NCI-H128 (cell line): ENCODE measurements around the gene FYB2.
A peak's percentile ranks its signal among the peaks of the same experiment; 100 is the strongest.
"Not testable (repeated sequence)": the region's sequence is repeated elsewhere in the genome, so short reads cannot be mapped to it uniquely, and the experiment has no call there.

Experiments
- DNase-seq: peaks from one replicate; lab custom pipeline; 2025; ENCODE audit not compliant: unreplicated experiment; lab: John Stamatoyannopoulos, UW

The FYB2 gene

DNA sequence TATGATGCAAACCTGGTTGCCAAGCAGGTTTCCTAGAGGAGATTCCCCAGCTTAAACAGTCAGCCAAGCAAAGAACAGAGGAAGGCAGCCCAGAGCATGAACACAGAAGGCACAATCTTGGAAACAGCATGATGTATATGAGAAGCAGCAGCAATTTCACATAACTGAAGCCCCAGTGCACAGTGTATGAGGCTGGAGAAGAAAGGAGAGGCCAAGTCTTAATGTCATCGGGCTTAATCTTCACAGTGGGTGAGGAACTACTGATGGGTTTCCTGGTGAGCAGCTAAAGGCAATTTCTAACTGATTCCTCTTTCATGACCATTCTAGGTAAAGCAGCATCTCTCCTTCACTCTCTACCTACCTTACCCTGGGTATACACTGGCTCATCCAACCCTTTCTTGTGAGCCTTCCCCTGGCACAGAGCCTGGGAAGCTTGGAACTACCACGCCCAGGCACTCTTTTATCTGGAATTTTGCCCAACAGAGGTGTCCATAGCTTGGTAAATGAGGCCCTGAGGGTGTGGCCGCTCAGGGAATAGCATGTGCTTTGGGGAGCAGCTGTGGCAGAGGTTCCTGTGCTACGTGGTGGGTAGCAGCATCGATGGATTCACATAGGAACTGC, 22.0 kb downstream of the FYB2 start:
- no peak for DNase-seq

DNA sequence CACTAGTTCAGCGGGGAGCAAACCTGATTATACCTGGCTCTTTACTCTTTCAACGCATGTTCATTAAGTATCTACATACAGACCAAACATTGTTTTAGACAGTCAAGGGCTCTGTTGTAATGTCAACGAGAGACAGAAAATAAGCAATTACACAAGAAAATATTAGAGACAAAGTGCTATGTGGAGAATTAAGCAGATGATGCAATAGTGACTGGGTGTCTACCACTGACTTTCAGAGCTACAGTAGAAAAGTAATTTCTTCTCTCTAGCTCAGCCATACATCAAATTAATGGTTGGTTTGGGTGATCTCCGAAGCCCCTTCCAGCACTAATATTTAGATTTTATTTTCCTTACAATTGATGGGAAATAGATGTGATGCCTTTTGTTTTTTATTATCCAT, 23.3 kb downstream of the FYB2 start:
- DNase-seq: no peak

DNA sequence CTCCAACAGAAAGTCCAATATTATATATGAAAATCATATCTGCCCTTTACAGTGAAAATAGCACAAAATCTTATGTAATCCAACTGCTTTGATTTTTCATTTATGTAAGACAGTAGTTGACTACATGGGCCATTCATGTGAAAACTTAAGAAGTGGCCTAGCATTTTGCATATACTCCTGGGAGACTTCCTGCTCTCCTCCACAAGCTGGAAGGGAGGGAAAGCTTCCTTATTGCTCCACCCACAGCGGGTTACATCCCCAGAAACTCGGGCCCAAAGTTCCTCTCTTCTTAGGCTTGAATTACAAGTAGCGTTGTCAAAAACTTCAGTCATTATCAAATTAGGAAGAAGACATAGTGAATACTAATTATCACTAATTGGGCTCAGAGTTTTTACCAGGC, 29.2 kb downstream of the FYB2 start:
- DNase-seq: no peak

DNA sequence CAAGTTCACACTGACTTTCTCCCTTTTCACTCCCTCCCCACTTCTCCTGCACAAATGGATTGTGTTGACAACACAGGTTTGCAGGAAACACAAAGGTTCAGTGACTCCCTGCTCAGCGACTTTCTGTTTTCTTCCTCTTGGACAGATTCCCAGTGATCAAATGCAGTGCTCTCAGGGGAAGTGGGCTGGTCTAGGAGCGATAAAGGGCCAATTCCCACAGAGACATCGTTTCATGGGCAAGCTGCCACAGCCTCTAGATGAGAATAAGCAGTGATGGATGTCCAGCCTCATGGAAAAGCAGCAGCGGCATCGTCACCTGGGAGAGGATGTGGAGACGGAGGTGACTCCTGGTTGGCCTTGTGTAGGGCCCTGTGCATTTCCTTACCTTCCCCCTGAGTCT, 30.6 kb downstream of the FYB2 start:
- DNase-seq: peak; percentile 64

DNA sequence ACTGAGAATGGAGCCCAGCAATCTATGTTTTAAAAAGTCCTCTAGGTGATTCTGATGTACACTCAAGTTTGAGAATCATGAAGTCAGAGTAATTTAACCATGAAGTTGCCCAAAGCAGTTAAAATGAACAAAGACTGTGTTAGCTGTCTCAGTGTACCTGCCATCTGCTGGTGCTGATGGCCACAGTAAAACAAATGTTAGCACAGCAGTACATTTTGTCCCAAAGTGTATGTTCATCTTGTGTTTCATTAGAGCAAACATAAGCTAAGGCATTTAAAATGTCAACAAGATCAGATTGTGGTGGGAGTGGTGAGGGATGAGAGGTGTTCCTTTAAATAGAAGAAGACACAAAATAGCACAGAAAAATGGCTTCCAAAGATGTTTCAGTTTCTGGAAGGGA, 31.1 kb downstream of the FYB2 start:
- no peak for DNase-seq

DNA sequence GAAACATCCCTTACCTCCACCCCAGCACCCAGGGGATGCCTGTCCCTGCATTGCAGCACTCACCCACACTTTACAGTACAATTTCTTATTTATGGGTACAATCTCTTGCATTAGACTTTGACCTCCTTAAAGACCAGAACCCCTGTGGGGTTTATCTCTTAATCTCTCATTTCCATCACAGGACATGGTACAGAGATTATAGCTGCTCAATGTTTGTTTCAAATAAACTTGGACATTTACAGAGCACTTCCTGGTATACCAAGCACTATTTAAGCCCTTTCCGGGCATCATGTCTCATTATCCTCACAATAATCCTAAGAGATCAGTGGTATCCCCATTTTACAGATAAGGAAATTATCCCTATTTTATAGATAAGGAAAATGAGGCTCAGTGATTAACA, 31.9 kb downstream of the FYB2 start:
- no peak for DNase-seq

DNA sequence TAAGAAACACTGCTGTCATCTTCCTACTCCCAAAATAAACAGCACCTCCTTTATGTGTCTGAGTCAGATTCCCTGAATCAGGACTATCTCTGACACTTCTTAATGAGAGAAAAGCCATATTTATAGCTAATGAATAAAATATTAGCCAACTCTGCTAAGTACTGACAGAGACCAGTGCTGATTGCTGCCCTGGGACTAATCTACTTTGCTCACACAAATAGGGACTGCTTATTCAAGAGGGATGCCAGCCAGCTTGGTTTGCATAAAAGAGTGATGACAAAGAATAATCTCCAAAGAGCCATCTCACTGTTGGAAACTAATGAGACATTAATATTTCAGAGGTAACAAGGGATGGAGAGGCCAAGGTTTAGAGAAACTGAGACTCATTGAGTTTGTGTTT, 36.4 kb downstream of the FYB2 start:
- no peak for DNase-seq

DNA sequence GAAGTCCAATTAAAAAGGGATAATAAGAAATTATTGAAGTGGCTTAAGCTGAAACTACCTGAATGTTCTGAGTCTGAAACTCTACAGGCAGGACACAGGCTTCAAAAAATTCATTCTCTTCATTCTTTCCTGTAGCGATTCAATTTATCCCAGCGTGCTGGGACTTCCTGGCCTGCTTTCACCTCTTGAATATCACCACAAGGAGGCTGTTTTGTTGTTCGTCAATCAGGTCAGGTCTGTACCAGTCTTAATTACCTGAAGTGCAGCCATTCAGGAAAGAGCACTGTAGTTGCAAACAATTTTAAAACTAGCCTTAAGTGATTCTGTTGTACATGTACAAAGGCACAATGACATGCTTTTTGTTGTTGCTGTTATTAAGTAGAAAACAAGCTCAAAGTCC, 38.4 kb downstream of the FYB2 start:
- DNase-seq: peak; percentile 35

DNA sequence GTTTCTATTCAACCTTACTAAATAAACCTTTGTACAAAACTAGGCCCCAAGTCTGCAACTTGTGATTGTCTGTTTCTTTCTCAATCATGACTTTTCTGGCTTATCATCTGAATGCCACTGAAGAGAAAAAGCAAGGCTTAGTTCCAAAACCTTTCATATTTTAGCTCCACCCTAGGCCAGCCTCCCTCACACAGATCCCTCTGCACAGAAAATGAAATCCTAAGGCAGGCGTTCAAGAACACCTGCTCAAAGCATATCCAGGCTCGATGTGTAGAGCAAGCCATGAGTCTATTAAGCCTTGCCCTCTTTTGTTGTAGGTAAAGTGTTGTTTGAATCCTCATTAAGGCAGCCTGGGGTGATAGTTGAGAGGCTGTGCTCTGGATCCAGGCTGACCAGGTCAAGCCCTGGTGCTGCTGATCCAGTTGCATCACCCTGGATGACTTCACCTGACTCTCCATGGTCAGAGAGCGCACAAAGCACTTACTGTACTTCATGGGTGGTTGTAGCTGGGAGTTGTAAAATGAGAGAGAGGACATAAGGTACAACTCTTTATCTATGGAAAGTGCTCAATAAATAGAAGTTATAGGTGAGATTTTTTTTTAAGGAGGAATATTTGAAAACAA, 39.0 kb downstream of the FYB2 start:
- no peak for DNase-seq

DNA sequence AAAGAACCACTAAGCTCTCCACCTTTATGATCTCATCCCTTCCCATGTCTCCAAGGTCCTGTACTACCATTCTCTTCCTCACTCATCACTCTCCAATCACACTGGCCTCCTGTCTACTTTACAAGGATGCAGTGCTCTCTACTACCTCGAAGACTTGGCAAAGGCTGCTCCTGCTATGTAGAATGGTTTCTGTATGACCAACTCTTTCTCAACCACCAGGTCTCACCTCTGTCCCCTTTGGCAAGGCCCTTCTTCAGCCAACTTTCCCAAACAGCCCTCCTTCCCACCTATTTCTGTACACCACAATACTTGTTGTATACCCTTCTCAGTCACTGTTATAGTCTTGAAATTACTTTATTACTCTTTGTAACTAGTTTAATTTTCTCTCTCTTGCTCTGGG, 41.2 kb downstream of the FYB2 start:
- no peak for DNase-seq

DNA sequence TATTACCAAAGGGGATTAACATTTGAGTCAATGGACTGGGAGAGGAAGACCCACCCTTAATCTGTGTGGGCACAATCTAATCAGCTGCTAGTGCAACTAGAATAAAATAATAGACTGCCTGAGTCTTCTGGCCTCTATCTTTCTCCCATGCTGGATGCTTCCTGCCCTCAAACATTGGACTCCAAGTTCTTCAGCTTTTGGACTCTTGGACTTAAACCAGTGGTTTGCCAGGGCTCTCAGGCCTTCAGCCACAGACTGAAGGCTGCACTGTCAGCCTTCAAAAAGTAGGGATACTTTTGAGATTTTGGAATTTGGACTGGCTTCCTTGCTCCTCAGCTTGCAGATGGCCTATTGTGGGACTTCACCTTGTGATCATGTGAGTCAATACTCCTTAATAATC, 44.5 kb downstream of the FYB2 start:
- not testable (repeated sequence) for DNase-seq

DNA sequence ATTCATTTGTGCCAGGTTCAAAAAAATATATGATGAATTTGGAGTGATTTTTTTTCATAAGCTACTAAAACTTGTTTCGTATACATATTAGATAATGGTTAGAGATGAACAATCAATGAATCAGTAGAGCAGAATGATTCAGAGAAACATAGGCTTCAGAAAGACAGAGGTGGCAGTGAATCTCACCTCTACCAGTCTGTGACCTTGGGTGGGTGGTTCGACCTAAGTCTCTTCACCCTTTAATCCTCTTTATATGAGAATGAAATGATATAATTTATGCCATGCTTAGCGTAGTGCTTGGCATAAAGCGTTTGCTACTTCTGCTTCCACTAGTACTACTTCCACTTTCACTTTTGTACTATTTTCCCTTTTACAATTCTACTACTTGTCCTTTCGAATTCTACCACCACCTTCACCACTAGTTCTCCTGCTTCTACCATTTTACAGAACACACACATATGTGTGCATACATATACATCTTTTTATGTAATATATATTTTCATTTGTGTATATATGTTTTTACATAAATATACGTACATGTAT, 45.1 kb downstream of the FYB2 start:
- no peak for DNase-seq

DNA sequence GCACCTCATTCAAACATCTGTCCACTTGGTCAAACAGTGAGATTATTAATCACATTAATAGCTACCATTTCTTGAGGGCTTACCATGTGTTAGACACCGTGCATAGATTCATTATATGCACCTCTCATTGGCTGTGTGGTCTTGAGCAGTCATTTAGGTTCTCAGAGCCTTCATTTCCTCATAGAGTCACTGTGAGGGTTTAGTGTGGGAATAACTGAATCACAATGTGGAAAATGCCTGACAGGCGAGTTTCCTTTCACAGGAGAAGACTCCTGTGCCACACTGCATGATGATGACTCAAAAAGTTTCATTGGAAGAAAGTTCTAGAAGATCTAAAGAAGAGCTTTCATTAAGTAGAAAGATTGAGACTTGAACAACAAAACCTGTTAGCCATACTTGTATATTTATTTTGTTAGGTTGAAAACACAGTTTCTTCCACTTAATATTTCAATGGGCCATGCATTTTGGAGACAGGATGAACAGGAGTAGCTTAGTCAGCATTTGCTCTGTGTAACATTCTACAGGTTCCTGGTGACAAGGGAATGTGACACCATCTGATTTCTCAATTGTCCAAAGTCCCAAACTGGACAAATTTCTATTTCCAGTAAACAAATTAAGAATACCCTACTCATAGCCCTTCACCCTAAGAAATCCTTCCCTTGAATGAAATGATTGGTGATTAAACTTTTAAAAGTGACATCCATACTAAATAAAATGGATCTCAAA, 45.7 kb downstream of the FYB2 start:
- DNase-seq: no peak

DNA sequence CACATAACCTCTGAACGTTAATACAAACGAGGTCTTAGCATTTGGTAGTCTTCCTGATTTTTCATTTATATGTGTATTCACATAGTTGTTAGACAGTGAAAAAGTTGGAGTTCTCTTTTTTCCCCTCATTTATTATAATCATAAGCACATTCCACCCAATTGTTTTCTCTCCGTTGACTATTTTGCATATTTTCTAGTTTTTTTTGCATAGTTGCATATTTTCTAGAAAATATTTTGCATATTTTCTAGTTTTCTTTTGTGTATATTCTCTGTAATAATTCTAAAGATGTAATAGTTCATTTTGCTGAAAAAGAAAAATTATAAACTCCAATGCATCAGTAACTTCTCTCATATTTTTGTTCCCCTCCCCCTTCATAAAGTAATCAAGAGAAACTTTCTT, 47.5 kb downstream of the FYB2 start:
- no peak for DNase-seq

DNA sequence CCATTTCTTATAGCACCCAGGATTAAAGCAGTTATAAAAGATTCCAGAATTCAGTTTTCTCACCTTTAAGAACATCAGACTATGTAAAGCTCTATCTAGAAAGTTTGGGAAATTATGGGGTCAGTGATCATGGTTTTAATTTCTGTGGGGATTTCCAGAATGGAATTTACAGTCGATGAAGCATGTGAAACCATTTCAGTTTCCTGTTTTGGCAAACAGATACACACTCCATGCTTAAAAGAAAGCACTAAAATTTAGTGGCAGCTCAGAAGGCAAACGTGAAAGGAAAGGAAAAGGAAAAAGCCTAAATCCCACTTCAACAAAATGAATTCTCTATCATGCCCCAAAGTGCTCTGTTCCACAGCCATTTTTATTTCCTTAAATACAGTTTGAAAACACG, 60.4 kb downstream of the FYB2 start:
- DNase-seq: no peak

DNA sequence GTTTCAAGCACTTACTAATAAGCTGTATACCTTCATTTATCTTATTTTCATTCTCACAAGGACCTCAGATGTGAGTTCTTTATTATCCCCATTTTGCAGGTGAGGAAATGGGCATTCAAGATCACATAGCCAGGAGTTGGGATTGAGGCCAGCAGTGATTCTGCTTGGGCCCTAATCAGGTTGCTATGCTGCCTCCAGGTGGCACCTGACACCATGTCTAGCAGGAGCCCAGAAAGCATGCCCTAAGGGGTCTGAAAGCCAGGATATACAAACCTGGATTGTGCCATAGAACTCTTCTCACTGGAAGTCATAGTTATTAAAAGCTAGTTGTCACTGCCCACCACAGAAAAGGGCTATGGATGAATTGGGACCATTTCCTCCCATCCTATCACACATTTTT, 61.1 kb downstream of the FYB2 start:
- peak; percentile 21 for DNase-seq

DNA sequence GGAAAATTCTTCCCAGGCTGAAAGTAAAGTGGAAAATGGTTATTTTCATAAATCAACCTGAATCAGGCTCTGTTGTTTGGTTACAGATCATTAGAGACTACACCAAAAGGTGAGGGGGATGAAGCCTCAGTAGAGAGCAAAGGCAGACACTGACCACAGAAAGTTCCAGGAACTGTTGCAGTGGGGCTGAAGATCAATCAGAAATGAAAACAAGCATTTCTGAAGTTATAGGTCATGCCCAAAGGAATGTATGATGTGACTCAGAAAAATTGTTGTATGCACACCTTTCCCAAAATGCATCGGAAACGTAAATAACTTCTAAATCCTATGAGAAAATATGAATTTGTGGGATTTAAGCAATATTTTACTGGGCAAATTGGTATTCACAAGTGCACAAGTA, 63.3 kb downstream of the FYB2 start:
- no peak for DNase-seq

DNA sequence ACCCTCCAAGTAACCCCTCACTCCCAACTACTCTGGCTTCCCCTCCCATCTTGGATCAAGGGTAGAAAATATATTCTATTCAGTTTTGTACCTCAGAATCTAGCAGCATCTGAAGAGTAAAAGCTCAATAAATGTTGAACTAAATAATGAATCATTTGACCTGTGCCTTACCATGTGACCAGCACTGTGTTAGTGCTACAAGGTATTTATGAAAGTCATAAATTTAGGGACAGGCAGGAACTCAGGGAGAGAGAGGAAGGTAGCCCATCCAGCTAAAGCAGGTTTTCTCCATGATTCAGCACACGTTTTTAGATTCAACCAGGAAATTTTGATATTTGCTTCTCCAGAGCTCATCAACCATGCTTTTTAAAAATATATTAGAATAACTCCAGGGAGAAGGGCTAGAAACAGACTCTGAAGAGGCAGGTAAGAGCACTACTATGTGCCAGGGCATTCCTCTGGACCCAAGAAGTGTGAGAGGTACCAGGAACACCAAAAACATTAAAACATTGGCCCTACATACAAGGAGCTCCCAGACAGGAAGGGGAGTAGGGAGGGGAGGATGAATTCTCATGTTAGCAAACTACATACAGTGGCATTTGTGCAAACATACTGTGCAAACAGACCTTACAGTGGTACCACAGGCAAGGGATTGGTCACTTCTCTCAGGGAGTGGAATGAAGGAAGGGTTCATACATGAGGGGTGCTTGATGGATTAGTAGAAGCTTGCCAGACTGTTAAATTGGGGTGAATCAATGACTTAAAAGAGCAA, 64.3 kb downstream of the FYB2 start:
- DNase-seq: no peak

DNA sequence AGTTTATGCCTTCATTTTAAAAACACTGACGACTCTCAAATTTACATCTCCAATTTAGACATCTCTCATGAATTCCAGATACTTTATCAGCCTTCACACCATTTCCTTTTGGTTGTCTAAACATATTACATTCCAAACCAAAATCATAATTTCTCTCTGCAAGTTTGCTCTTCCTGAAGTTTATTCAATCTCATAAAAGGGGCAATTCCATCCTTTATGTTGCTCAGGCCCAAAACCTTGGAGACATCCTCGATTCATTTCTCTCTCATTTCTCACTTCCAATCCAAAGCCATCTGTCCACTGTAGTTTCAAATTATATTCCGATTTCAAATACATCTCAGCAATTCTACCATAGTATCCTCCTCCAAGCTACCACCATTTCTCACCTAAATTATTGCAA, 74.0 kb downstream of the FYB2 start:
- DNase-seq: no peak

DNA sequence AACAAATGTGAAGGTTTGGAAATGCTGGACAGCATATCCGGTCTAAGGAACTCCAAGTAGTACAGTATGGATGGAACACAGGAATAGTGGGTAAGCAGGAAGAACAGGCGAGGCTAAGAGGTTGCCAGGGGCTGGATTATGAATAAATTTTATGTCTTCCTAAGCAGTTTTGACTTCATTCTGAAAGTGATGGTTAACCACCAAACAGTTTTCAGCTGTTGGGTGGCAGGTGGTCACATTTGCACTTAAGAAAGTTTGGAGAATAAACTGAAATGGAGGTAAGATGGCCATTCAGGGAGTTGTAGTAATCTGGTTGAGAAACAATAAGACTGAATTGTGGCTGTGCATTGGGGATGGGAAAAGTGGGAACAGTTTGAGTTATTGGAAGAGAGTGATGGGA, 90.2 kb downstream of the FYB2 start:
- DNase-seq: no peak

DNA sequence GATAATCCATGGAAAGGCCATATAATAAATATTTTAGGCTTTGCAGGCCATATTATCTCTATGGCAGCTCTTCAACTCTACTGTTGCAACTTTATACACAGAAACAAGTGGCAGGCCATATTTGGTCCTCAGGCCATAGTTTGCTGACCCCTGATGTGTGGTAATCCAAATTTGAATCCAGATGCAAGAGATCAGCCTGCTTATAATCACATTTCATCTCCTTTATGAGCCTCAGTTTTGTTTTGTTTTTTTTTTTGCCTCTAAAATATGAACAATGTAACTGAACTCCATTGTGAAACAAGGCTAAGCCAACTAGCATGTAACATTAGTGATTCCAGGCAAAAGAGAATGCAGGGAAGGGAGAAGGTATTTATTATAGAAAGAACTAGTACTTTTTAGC, 92.5 kb downstream of the FYB2 start:
- DNase-seq: no peak

DNA sequence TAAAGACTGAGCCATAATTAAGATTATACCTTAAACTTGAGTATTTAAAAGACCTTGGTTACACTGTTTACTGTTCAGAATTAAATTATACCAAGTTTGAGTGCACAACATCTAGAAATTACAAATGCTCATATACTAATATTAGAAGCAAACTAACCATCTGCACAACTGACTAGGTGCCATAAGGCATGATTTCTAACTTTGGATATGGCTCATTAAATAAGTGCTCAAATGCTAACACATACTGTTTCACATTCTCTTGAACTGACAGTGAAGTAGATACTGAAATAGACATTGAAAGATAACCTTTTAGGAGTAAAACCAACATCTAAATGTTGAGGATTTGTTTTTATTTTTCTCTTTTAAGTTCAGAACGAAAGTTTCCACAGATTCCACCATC, 100.0 kb downstream of the FYB2 start:
- DNase-seq: no peak
